K562 (cell line): ENCODE data around the gene PUSL1. TPM values are rescaled to one million over a fixed set of nuclear protein-coding genes. Genes with fewer than 3 reads are reported as not detected.

ENCODE experiments used
- ATAC-seq: fragments of 200-7000 bp; cut with Tn5 transposase; 3 replicates; pipeline ENCODE4 v1.9.1; 2020; ENCODE audit warnings: moderate library complexity
- BruUV-seq: library from RNA; stranded (reverse); fragments of 400-500 nt; replicated peaks from 2 replicates; lab custom pipeline; 2021; lab: Mats Ljungman, UMichigan
- CTCF ChIA-PET: fragments of 300-600 bp; formaldehyde crosslinking; extraction: SDS; loops from one replicate; lab custom pipeline; 2021; ENCODE audit warnings: low intra/inter-chr PET ratio; lab: Yijun Ruan, JAX
- POLR2A ChIA-PET: fragments of 300-600, 350-650 bp; sonication (Branson Sonifier 250); formaldehyde crosslinking; extraction: SDS; loops from one replicate; lab custom pipeline; 2021; ENCODE audit warnings: antibody characterized with exemption, inconsistent platforms; lab: Yijun Ruan, JAX
- DNase-seq, 4 experiments: peaks; one replicate each; pipeline versions ENCODE4 v3.0.0 to v3.0.0-alpha.2; 2011 to 2018; ENCODE audit warnings: low spot score in 3 of 4, mixed read lengths in 3 of 4; ENCODE audit errors: extremely low read depth in 1 of 4
- FAIRE-seq: peaks from 2 replicates; lab custom pipeline; 2011; peaks lifted over from hg19 to GRCh38; lab: Jason Lieb, UNC
- H2AFZ ChIP-seq: 2 replicates; pipeline ENCODE4 v1.6.0; 2011; ENCODE audit warnings: low read depth, low read length, control low read depth, inconsistent platforms
- H3K27ac ChIP-seq: fragments of 200-600 bp; 3 replicates; pipeline ENCODE4 v1.8.0; 2011; ENCODE audit warnings: low read depth, mild to moderate bottlenecking, control low read depth, inconsistent platforms, low read length, moderate library complexity, mixed read lengths; ENCODE audit errors: extremely low read depth
- H3K27me3 ChIP-seq, 2 experiments: fragments of 300-600 bp in 1 of 2; 2 replicates in 1 of 2; 3 replicates in 1 of 2; pipeline versions ENCODE4 v1.6.0 to v1.8.0; 2011; ENCODE audit warnings: inconsistent platforms in 2 of 2, low read length in 2 of 2, mild to moderate bottlenecking in 1 of 2, mixed read lengths in 1 of 2, moderate library complexity in 1 of 2; ENCODE audit not compliant: control insufficient read depth in 2 of 2, insufficient read depth in 2 of 2
- H3K36me3 ChIP-seq: fragments of 300-600 bp; 3 replicates; pipeline ENCODE4 v1.8.0; 2011; ENCODE audit warnings: mild to moderate bottlenecking, low read length, inconsistent platforms; ENCODE audit not compliant: control insufficient read depth, insufficient read depth
- H3K4me1 ChIP-seq, 2 experiments: fragments of 200-600 bp in 1 of 2; replicated peaks in 1 of 2; 2 replicates in 1 of 2; 3 replicates in 1 of 2; pipeline versions ENCODE4 v1.5.1 to v1.8.0; 2011; ENCODE audit warnings: inconsistent platforms in 2 of 2, low read length in 2 of 2, mild to moderate bottlenecking in 1 of 2, mixed read lengths in 1 of 2, moderate library complexity in 1 of 2; ENCODE audit not compliant: control insufficient read depth in 2 of 2, insufficient read depth in 2 of 2
- H3K4me2 ChIP-seq: 2 replicates; pipeline ENCODE4 v1.6.1; 2011; ENCODE audit warnings: low read length, control low read depth, inconsistent platforms, mixed read lengths; ENCODE audit not compliant: insufficient read depth
- H3K4me3 ChIP-seq: fragments of 200-600 bp; sonication (generic), shearing (Covaris generic); 2 replicates; pipeline ENCODE4 v1.5.1; 2016; ENCODE audit warnings: control low read depth, inconsistent platforms
- H3K79me2 ChIP-seq: fragments of 200-600 bp; 3 replicates; pipeline ENCODE4 v1.8.0; 2011; ENCODE audit warnings: low read length, inconsistent platforms; ENCODE audit not compliant: control insufficient read depth, insufficient read depth
- H3K9ac ChIP-seq, 2 experiments: 2 replicates each; pipeline versions ENCODE4 v1.6.0 to v1.6.1; 2011; ENCODE audit warnings: low read depth in 2 of 2, low read length in 2 of 2, control low read depth in 1 of 2, inconsistent platforms in 1 of 2, mild to moderate bottlenecking in 1 of 2, mixed read lengths in 1 of 2; ENCODE audit not compliant: insufficient read depth in 1 of 2
- H3K9me1 ChIP-seq: one replicate; pipeline ENCODE4 v1.6.0; 2011; ENCODE audit warnings: inconsistent platforms, mild to moderate bottlenecking, low read length, moderate library complexity; ENCODE audit not compliant: control insufficient read depth, insufficient read depth
- H3K9me3 ChIP-seq: replicated peaks from 2 replicates; pipeline ENCODE4 v1.5.1; 2011; ENCODE audit warnings: low read depth, low read length, inconsistent platforms; ENCODE audit not compliant: control insufficient read depth, insufficient read depth
- H4K20me1 ChIP-seq: replicated peaks from 2 replicates; pipeline ENCODE4 v1.6.1; 2011; ENCODE audit warnings: low read length, inconsistent platforms, mixed read lengths; ENCODE audit not compliant: control insufficient read depth, insufficient read depth
- ARID3B ChIP-seq: fragments of 250-450 bp; sonication (Bioruptor Pico); IDR thresholded peaks from 2 replicates; pipeline ENCODE4 v1.4.0; 2020; ENCODE audit warnings: borderline replicate concordance
- ETV5 ChIP-seq: sonication (generic); formaldehyde crosslinking; IDR thresholded peaks from 2 replicates; pipeline ENCODE4 v1.4.0; 2020; ENCODE audit warnings: low read depth, mild to moderate bottlenecking, missing genetic modification reagents
- RNF2 ChIP-seq: sonication (generic); IDR thresholded peaks from 2 replicates; pipeline ENCODE4 v1.6.1; 2016
- TGIF2 ChIP-seq: sonication (generic); formaldehyde crosslinking; IDR thresholded peaks from 2 replicates; pipeline ENCODE4 v1.8.1; 2022; ENCODE audit warnings: mild to moderate bottlenecking, missing genetic modification reagents, moderate library complexity
- ZBTB1 ChIP-seq: sonication (generic); formaldehyde crosslinking; IDR thresholded peaks from 2 replicates; pipeline ENCODE4 v1.8.1; 2023; ENCODE audit warnings: missing genetic modification reagents, low read depth, mild to moderate bottlenecking, borderline replicate concordance
- WGBS: fragments of 100-300 bp; shearing (Covaris generic); methylation state at CpG from one replicate; pipeline ENCODE4 v1.1.6; 2016; ENCODE audit warnings: low coverage, mixed read lengths; ENCODE audit not compliant: insufficient coverage; ENCODE audit errors: missing lambda C conversion rate; 5-methylcytosine and 5-hydroxymethylcytosine counted together
- in situ Hi-C: fragments of 300-500 bp; cut with MboI; formaldehyde crosslinking; loops from 4 replicates; pipeline ENCODE4 v1.15.0; 2018; ENCODE audit warnings: inconsistent platforms, mixed read lengths
- intact Hi-C: fragments of 100-400 bp; cut with micrococcal nuclease; formaldehyde crosslinking; loops from 2 replicates; pipeline ENCODE4 v1.14.2; 2022
- polyA plus RNA-seq, 8 experiments: library from polyadenylated mRNA; depleted of rRNA in 4 of 8; stranded (reverse) in 5 of 8; unstranded in 3 of 8; fragments of >200 nt; fragmentation: Nextera tagmentation in 2 of 8; fragmentation: Illumina TruSeq in 1 of 8; extraction: Ambion mirVana in 2 of 8; extraction: Trizol in 1 of 8; gene quantifications; 2 replicates each; pipeline versions ENCODE4 v1.2.1 to v1.2.3, GENCODE V29; 2011 to 2014; ENCODE audit warnings: inconsistent platforms in 1 of 8, missing spikeins in 1 of 8
- total RNA-seq, 7 experiments: library from RNA; depleted of rRNA in 6 of 7; stranded (reverse); fragments of >200 nt in 6 of 7; fragmentation: Illumina TruSeq in 2 of 7; extraction: Trizol in 2 of 7; gene quantifications; 2 replicates each; pipeline versions ENCODE4 v1.2.1 to v1.2.3, GENCODE V29; 2011 to 2021; ENCODE audit warnings: low replicate concordance in 1 of 7

PUSL1 gene
- total and polyA plus RNA-seq, 9 of the 15 experiments (the other 6 are each of a cell fraction or from before 2014, with no cell fraction given) = 0.62 to 86.9 (median 13.6) TPM

- DNase-seq (peak; percentile 56 to 96 (median 94)), ATAC-seq (peak; percentile 97), FAIRE-seq (no peak)
- Histone ChIP-seq H4K20me1 (peaks cover 26% of the 10 kb centered on the region; the same call in 1 of the 2 replicates), H2AFZ (no peak overlapping the region), H3K9me3 (peaks cover 2% of the 10 kb centered on the region; the same call in 1 of the 2 replicates), H3K9me1 (peaks cover 3% of the 10 kb centered on the region), H3K36me3 (peaks cover 81% of the 10 kb centered on the region; the same call in 2 of the 3 replicates), H3K79me2 (peaks cover 2% of the 10 kb centered on the region; the same call in 2 of the 3 replicates), H3K4me1 (peaks cover 0 to 86% of the 10 kb centered on the region in 2 experiments; a peak in 2 of 5 replicates), H3K9ac (no peak overlapping the region), H3K4me3 (no peak overlapping the region), H3K27ac (no peak overlapping the region), H3K27me3 (no peaks in the 10 kb centered on the region), H3K4me2 (no peak overlapping the region)
- in situ Hi-C loops = no loop called here
- ChIA-PET POLR2A (interaction anchor here (0.6 to 1.7 kb wide), 6 partner anchors 8 to 276 kb away, joined by 3 to 7 read pairs (median 4); partner anchors contain the start of gene AURKAIP1), CTCF (no interaction called here)
- intact Hi-C loops = no loop called here
- TF ChIP-seq RNF2 (no peak), ETV5 (no peak), ARID3B (no peak), TGIF2 (no peak), ZBTB1 (0 out of 2 replicates have a peak, but pooled peaks have one; percentile 27)
- BruUV-seq = no TSS peak
- 36% methylated on average over 5 of the region's 18 CpGs for WGBS
Observed at GRCh38 chr1:1337793-1338147, 29.4 kb downstream of the PUSL1 start.
